GM19099 (cell line): Measurements from ENCODE around the gene ULK4.

Source experiments
- POLR2A ChIP-seq: IDR thresholded peaks from 3 replicates; pipeline ENCODE4 v1.6.1; 2011; ENCODE audit warnings: low read depth; ENCODE audit not compliant: insufficient read length; ENCODE audit errors: extremely low read depth

ULK4 gene

DNA sequence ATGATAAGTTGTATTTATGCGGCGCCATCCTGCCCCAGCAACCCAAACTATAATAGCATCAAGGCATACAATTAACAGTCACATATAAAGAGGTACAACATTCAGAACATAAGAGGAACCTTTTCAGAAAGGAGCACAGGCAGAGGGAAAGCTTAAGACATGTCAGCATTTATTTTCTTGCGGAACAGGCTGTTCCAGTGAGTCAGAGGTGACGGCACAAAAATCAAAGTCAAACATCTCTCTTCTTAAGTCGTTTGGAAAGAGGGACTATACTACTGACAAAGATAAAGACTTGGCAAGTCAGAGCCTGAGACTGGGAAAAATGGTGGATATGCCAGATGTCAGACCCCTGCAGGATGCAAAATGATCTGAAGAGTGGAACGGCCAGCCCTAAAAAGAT, 634.2 kb downstream of the ULK4 start:
- TF ChIP-seq POLR2A: no peak

GRCh38 chr3:41324156-41324475, 637.8 kb downstream of the ULK4 start:
- no peak for TF ChIP-seq POLR2A

DNA sequence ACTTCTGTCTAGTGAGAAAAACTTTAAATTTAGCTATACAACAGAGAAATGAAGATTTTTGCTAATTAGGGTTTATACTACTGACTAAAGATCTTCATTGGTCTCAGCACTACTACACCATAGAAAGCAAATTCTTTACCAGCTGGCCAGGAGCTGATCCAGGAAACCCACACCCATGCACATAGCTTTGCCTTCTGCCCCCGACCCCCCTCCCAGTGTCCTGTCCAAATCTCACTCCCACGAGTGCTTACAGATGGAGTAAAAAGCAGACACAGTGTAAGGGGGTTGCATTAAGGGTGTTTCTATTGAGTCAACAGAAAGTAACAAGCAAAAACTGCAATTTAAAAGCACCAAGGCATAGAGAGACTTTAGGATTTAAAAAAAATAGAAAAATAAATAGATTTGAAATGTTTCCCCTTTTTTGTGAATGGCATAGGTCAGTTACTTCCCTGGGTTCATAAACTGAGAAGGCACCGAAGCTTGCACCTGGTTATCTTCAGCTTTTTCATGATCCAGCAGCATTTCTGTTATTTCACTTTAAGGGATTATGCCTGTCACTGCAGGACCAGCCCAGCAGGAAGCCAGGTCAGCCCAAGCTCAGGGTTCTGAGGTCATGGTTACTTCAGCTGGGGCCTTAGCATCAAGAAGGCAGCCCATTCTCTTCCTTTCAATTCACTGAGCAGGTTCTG, 638.3 kb downstream of the ULK4 start:
- TF ChIP-seq POLR2A: no peak

GRCh38 chr3:41321642-41321980, 640.3 kb downstream of the ULK4 start:
- TF ChIP-seq POLR2A: no peak

- no peak for TF ChIP-seq POLR2A
These were observed 640.8 kb downstream of the ULK4 start for GRCh38 chr3:41320953-41321641.

DNA sequence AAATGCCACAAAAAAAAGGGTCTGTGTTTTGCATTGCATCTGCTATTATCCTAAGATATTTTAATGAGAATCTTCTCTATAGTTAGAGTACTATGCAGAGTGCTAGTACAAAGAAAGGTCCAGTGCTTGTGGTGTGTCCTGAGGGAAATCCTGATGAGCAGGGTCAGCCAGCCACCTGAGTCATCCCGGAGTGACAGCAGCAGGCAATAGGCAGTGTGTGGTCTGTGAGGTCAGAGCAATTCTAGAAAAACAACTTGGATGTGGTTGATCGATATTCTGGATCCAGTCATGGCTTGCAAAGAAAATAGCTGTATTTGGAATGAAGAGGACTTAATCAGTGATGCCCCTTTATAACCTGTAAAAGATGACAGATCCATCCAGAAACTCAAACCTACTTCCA, 643.4 kb downstream of the ULK4 start:
- no peak for TF ChIP-seq POLR2A

DNA sequence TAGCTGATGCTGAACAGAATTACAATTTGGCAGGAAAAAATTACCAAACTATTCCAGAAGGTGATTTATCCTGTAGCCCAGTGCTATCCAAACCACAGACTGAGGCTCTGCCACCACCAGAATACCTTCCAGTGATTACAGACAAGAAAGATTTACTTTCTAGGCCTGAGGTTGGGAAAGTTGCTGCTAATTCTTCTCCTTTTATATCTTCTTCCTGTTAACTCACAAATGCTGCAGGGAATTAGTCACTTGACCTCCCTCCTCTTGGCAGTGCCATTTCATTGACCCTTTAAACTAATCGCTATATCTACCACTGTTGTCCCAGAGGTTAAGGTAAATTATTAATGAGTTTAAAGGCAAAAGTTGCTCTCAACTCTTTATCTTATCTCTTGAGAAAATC, 644.2 kb downstream of the ULK4 start:
- TF ChIP-seq POLR2A: no peak

DNA sequence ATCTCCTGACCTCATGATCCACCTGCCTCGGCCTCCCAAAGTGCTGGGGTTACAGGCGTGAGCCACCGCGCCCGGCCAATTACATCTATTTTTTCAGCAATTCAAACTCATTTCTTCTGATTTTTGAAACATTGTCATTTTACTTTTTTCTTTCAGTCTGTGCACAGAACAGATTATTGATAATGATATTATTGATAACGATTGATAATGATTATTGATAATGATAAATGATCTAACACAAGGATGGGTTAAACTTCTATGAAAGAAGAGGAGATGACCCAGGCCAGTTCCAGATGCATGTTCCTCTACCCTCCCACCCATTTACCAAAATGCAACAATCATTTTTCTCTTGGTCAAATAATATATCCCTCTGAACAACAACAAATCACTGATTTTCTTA, 644.6 kb downstream of the ULK4 start:
- no peak for TF ChIP-seq POLR2A

DNA sequence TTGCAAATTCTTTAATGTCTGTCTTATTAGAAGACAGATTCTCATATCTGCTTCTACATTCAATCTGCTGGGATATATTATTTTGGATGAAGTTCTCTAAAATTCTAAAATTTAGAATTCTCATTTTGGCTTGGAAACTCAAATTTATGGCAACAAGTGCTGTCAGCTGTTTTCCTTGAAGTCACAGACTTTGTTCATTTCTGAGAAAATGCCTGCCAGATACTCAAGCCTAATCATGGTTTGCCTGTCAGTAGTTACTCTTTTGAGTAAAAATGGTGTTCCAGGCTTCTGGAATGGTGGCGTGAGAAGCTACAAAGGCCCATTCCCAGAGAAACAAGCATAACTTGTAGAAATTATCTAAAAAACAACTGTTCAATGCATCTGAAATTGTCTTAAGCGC, 646.8 kb downstream of the ULK4 start:
- TF ChIP-seq POLR2A: no peak

DNA sequence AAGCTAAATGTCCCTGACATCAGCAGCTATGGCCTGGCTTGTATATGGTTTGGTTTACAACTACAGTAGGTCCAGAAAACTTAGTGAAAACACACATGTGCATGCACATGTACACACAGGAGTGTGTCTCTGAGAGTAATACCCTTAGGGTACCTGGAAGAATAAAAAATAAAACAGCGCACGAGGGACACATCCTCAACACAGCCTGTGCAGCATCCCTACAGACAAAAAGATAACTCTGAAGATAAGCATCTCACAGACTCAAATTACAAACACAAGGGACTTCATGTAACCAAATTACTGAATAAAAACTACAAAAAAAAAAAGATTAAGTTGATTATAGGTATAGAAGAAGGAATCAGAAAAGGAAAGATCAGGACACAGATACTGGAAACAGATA, 653.8 kb downstream of the ULK4 start:
- no peak for TF ChIP-seq POLR2A

DNA sequence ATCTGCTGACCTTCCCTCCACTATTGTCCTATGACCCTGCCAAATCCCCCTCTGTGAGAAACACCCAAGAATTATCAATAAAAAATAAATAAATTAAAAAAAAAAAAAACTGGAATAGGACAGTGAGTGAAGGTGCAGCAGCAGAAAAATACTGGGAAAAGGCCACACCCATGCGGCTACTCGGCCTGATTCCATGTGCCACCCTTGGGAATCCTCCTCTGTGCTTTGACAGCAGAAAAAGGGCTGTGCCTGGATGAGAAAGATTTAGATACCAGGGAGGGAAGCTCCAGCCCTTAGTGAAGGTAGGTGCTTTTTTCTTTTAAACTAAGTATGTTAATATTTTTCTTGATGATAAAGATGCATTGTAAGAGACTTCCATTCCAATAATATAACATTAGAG, 654.8 kb downstream of the ULK4 start:
- TF ChIP-seq POLR2A: no peak

DNA sequence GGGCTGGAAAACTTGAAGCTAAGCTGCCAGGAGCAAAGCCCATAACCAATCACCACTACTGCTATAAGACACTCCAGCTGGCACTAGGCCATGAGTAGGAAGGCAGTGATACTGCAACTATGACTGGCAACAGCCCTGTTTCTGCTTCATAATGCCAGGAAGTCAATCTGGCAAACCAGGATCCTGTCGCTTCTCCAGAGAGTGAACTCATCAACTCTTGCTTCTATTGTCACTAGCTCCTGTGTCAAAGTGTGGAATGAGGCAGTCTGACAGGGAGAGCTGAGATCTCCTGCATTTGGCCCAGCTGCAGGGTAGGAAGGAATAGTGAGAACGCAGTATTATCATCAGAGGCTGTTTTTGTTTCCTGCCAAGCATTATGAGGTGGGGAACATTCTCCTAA, 657.3 kb downstream of the ULK4 start:
- TF ChIP-seq POLR2A: no peak

- TF ChIP-seq POLR2A: no peak
These were observed 659.6 kb downstream of the ULK4 start for GRCh38 chr3:41302295-41302694.

DNA sequence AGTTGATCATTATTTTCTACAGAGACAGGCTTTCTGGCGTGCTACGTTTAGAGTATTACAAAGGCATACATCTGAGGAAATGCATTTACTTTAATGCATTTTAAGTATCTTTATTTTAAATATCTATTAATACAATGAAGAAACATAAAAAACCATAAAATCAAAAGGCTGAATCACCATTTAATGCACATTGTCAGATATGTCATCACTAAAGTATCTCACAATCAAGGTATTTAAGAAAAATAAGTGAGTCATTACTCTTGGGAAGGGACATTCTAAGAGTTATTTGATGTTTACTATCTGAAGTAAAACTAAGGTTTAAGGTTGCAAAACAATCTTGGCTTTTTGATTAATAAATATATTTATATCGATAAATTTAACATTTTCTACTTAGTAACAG, 660.4 kb downstream of the ULK4 start:
- TF ChIP-seq POLR2A: no peak

DNA sequence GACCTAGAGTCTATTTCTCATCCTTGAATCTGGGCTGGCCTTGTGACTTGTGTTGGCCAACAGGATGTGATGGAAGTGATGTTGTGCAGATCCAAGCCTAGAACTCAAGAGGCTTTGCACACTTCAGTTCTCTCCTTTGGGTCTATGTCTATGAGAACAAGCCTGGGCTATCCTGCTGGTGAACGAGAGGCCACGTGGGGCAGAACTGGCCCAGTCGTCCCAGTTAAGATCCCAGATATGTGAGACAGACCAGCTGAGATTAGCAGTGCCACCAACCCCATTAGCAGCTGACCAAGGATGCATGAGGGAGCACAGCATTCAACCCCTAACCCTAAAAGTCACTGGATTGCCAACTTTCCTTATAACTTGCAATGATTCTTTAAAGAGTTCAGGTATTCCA, 662.9 kb downstream of the ULK4 start:
- TF ChIP-seq POLR2A: no peak

DNA sequence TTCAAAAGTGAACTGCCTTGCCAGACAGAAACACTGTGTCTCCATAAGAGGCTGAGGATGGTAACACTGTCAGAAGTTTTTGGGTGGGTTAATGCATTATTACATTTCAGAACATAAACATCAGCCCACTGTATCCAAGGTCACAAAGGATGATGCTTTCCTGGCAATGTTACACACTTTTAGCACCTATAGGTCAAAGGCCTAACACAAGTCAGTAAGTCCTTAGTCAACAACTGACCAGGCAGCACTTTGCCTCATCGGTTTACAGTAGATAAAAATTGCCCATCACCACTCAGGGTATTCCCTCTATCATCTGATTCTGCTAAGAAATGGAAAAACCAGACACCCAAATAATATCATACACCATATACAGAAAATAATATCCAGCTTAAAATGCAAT, 664.2 kb downstream of the ULK4 start:
- no peak for TF ChIP-seq POLR2A

GRCh38 chr3:41296556-41296955, 665.3 kb downstream of the ULK4 start:
- no peak for TF ChIP-seq POLR2A
